ENCODE results near the gene VPS36. TPM values are rescaled to one million over a fixed set of nuclear protein-coding genes. Genes with fewer than 3 reads are reported as not detected.
"Not testable (repeated sequence)": the region's sequence is repeated elsewhere in the genome, so short reads cannot be mapped to it uniquely, and the experiment has no call there.

Gene VPS36
- total RNA-seq, 1 experiment from 2014 or later = 52.9 TPM

- Histone ChIP-seq H3K36me3 (ENCODE audit: insufficient read depth, low read length, poor library complexity, severe bottlenecking) (peaks cover 6% of the 10 kb centered on the region), H3K27ac (ENCODE audit: low read depth, low read length, poor library complexity, severe bottlenecking) (no peak overlapping the region), H3K4me1 (ENCODE audit: insufficient read depth, low read length, poor library complexity, severe bottlenecking) (no peaks in the 10 kb centered on the region), H3K9me3 (ENCODE audit: low read depth, low read length, poor library complexity, severe bottlenecking) (no peaks in the 10 kb centered on the region), H3K27me3 (replicated peaks; ENCODE audit: insufficient read depth, low read depth, low read length, poor library complexity) (no peaks in the 10 kb centered on the region), H3K4me3 (ENCODE audit: low read depth, low read length, poor library complexity, severe bottlenecking) (no peak overlapping the region)
- DNase-seq (ENCODE audit: low spot score) = no peak
- intact Hi-C loops (cut with micrococcal nuclease; ENCODE audit: unreplicated experiment) = no loop called here
- CTCF ChIA-PET = no interaction called here
- POLR2A ChIA-PET (ENCODE audit: low non-redundant PET) = no interaction called here
- BruUV-seq (replicated peaks) = no TSS peak
- TF ChIP-seq CTCF (conservative IDR thresholded peaks at IDR 0.05; ENCODE audit: low read depth, low read length) (no peak), EZH2 (IDR thresholded peaks at IDR 0.05; ENCODE audit: borderline replicate concordance, low read depth, low read length, poor library complexity, severe bottlenecking) (no peak)
Observed at GRCh38 chr13:52411629-52412028, 38.8 kb downstream of the VPS36 start.

- BruUV-seq (replicated peaks) = not testable (repeated sequence)
Observed at GRCh38 chr13:52408071-52408658, 42.3 kb downstream of the VPS36 start.

GRCh38 chr13:52407436-52407835 lies 43.0 kb downstream of the VPS36 start:
- H3K27ac ChIP-seq (ENCODE audit: low read depth, low read length, poor library complexity, severe bottlenecking); intact Hi-C loops (cut with micrococcal nuclease; ENCODE audit: unreplicated experiment); DNase-seq (ENCODE audit: low spot score); BruUV-seq (replicated peaks); H3K9me3 ChIP-seq (ENCODE audit: low read depth, low read length, poor library complexity, severe bottlenecking); CTCF ChIA-PET; H3K4me3 ChIP-seq (ENCODE audit: low read depth, low read length, poor library complexity, severe bottlenecking); H3K36me3 ChIP-seq (ENCODE audit: insufficient read depth, low read length, poor library complexity, severe bottlenecking); POLR2A ChIA-PET (ENCODE audit: low non-redundant PET); H3K4me1 ChIP-seq (ENCODE audit: insufficient read depth, low read length, poor library complexity, severe bottlenecking): not testable (repeated sequence)
- peaks cover 14% of the 10 kb centered on the region for H3K27me3 ChIP-seq (replicated peaks; ENCODE audit: insufficient read depth, low read depth, low read length, poor library complexity)

More at GRCh38 chr13:52408071-52408658, 42.3 kb downstream of the VPS36 start:
- intact Hi-C loops (cut with micrococcal nuclease; ENCODE audit: unreplicated experiment); DNase-seq (ENCODE audit: low spot score); H3K36me3 ChIP-seq (ENCODE audit: insufficient read depth, low read length, poor library complexity, severe bottlenecking); POLR2A ChIA-PET (ENCODE audit: low non-redundant PET); H3K9me3 ChIP-seq (ENCODE audit: low read depth, low read length, poor library complexity, severe bottlenecking); H3K27ac ChIP-seq (ENCODE audit: low read depth, low read length, poor library complexity, severe bottlenecking); CTCF ChIA-PET; H3K4me1 ChIP-seq (ENCODE audit: insufficient read depth, low read length, poor library complexity, severe bottlenecking); H3K4me3 ChIP-seq (ENCODE audit: low read depth, low read length, poor library complexity, severe bottlenecking): not testable (repeated sequence)
- peaks cover 14% of the 10 kb centered on the region for H3K27me3 ChIP-seq (replicated peaks; ENCODE audit: insufficient read depth, low read depth, low read length, poor library complexity)

GRCh38 chr13:52406629-52407028 lies 43.8 kb downstream of the VPS36 start:
- Histone ChIP-seq H3K4me1 (ENCODE audit: insufficient read depth, low read length, poor library complexity, severe bottlenecking) (peaks cover 4% of the 10 kb centered on the region), H3K4me3 (ENCODE audit: low read depth, low read length, poor library complexity, severe bottlenecking) (no peak overlapping the region), H3K27me3 (replicated peaks; ENCODE audit: insufficient read depth, low read depth, low read length, poor library complexity) (peaks cover 14% of the 10 kb centered on the region), H3K27ac (ENCODE audit: low read depth, low read length, poor library complexity, severe bottlenecking) (no peak overlapping the region), H3K9me3 (ENCODE audit: low read depth, low read length, poor library complexity, severe bottlenecking) (no peaks in the 10 kb centered on the region), H3K36me3 (ENCODE audit: insufficient read depth, low read length, poor library complexity, severe bottlenecking) (no peaks in the 10 kb centered on the region)
- TF ChIP-seq EZH2 (IDR thresholded peaks at IDR 0.05; ENCODE audit: borderline replicate concordance, low read depth, low read length, poor library complexity, severe bottlenecking) = no peak
- TF ChIP-seq CTCF (conservative IDR thresholded peaks at IDR 0.05; ENCODE audit: low read depth, low read length) = no peak
- no TSS peak for BruUV-seq (replicated peaks)
- CTCF ChIA-PET = no interaction called here
- DNase-seq (ENCODE audit: low spot score) = no peak
- intact Hi-C loops (cut with micrococcal nuclease; ENCODE audit: unreplicated experiment) = no loop called here
- POLR2A ChIA-PET (ENCODE audit: low non-redundant PET) = no interaction called here
